GM10248 (cell line): ENCODE data around the gene RRAGD.

Experiments used
- CTCF ChIA-PET: fragments of 300-600 bp; sonication (Branson Sonifier 250); formaldehyde crosslinking; extraction: SDS; loops from one replicate; lab custom pipeline; 2021; ENCODE audit warnings: antibody characterized with exemption; lab: Yijun Ruan, JAX
- POLR2A ChIA-PET: fragments of 350-650 bp; sonication (Branson Sonifier 250); formaldehyde crosslinking; extraction: SDS; loops from one replicate; lab custom pipeline; 2020; ENCODE audit warnings: antibody characterized with exemption; lab: Yijun Ruan, JAX
- DNase-seq: peaks from one replicate; pipeline ENCODE4 v3.0.0; 2012; ENCODE audit errors: extremely low spot score
- CTCF ChIP-seq: IDR thresholded peaks from 2 replicates; pipeline ENCODE4 v1.5.1; 2012; ENCODE audit warnings: mild to moderate bottlenecking, low read depth; ENCODE audit errors: extremely low read depth, missing control alignments, control extremely low read depth

Gene RRAGD

DNA sequence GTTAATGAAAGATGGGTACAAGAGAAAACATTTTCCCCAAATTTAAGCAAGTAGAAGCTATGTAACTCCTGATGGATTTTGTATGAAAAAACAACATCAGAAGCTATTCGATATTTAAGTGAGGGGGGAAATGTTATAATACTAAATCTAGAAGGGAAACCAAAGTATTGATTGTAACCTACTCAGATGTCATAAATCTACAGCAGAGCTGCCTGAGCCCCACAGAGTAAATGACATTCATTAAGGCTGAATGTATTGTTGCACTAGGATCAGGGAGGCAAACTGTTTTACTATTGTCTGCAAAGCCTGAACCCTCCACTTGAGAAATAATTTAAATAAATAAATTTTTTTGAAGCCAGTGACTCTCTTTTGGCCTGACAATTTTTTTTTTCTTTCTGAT, 40.2 kb upstream of the RRAGD start:
- DNase-seq, result no peak
- CTCF ChIA-PET, result interaction anchor here (1.0 to 2.7 kb wide), 6 partner anchors 9 to 157 kb away, joined by 3 to 12 read pairs (median 4); partner anchors contain the start of gene ANKRD6
- TF ChIP-seq CTCF, result no peak
- POLR2A ChIA-PET, result no interaction called here

GRCh38 chr6:89449193-89449592, 37.1 kb upstream of the RRAGD start:
- ChIA-PET POLR2A (no interaction called here), CTCF (no interaction called here)
- DNase-seq, result no peak
- no peak for TF ChIP-seq CTCF

DNA sequence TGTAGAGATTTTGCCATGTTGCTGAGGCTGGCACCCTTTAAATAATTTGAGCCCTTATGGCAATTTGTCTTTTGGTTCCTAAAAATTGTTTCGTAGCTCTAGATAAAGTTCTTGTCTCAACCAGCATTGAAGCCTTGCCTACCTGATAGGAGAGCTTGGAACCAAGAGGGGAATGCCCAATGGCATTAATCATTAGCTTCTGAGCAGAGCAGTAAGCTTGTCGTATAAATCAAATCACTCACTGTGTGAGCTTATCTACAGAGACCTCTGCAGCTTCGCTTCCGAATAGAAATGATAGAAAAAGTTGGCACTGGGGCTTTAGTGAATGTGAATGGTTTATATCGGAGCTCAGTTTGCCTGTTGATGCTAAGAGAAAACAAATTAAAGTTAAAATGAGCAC, 31.6 kb upstream of the RRAGD start:
- no peak for DNase-seq
- no peak for TF ChIP-seq CTCF
- CTCF ChIA-PET, result interaction anchor here (0.8 to 2.6 kb wide), 5 partner anchors 10 to 282 kb away, joined by 3 to 12 read pairs (median 4); partner anchors contain the start of gene ANKRD6
- POLR2A ChIA-PET, result no interaction called here

DNA sequence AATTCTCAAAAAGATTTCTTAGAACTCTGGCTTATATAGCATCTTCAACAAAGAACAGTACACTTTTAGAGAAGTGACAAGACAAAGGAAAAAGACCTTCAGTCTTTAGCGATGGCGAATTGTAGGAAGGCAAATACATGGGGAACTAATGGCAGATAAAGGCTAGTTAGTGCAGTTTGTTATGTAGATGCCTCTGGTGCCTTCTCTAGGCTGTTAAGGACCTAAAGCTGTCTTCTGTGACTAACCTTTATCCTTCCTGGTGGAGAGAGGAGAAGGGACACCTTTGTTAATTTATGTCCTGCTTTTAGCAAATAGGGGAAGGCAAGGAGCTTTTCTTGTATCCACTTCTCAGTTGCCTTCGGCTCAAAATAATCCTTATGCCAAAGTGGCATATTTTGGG, 28.1 kb upstream of the RRAGD start:
- TF ChIP-seq CTCF, result no peak
- no peak for DNase-seq
- ChIA-PET POLR2A (no interaction called here), CTCF (interaction anchor here (0.8 to 1.2 kb wide), 2 partner anchors 8 to 21 kb away, joined by 3 to 5 read pairs; no protein-coding TSS in a partner anchor)

DNA sequence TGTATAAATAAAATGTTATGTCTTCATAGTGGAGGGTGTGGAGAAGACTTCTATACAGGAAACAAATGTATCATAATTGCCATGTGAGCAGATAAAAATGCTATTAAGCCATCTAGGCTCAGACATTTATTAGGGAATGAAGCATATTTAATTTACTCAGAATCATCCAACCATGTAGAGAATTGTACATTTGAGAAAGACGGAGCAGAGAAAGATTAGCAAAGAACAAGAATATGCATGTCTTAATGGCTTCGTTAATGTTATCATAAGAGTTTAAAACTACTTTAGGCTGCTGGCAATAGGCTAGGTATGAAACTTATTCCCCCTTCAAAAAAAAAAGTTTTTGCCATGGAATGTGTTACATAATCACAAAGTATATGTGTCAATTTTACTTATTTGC, 26.9 kb upstream of the RRAGD start:
- TF ChIP-seq CTCF, result no peak

GRCh38 chr6:89438248-89438647, 26.2 kb upstream of the RRAGD start:
- no peak for TF ChIP-seq CTCF
- POLR2A ChIA-PET, result no interaction called here
- no peak for DNase-seq
- CTCF ChIA-PET, result interaction anchor here (1.3 to 2.6 kb wide), 2 partner anchors 13 to 20 kb away, joined by 5 to 10 read pairs; no protein-coding TSS in a partner anchor

More for the DNA sequence above, 26.9 kb upstream of the RRAGD start:
- CTCF ChIA-PET, result no interaction called here
- POLR2A ChIA-PET, result no interaction called here
- no peak for DNase-seq
